Raji (cell line): Measurements from ENCODE around the gene TAF1B.

Experiments
- POLR2A ChIP-seq: IDR thresholded peaks from 2 replicates; pipeline ENCODE4 v1.6.1; 2011; ENCODE audit warnings: low read depth, low read length, control low read depth; ENCODE audit not compliant: insufficient read depth

The TAF1B gene

GRCh38 chr2:9815076-9815475 is 28.2 kb upstream of the TAF1B start:
- TF ChIP-seq POLR2A, result no peak

DNA sequence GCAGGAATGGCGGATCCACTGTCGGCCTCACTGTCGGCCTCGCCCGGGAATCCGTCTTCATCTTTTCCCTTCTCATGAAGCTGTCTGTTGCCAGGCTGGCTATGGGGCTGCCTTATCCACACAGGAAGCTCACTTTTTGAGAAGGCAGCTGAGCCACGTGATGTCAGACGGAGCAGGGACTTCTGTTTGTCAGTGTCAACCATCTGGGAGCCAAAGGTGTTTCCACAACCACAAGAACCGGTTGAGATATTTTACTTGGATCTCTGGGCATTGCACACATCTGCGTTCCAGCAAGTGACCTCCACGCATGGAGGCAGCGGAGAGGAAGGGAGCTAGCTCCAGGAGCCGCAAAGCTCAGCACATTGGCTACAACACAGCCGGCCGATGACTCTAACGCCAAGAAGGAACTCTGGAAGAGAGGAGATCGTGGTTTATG is 27.4 kb upstream of the TAF1B start:
- no peak for TF ChIP-seq POLR2A

DNA sequence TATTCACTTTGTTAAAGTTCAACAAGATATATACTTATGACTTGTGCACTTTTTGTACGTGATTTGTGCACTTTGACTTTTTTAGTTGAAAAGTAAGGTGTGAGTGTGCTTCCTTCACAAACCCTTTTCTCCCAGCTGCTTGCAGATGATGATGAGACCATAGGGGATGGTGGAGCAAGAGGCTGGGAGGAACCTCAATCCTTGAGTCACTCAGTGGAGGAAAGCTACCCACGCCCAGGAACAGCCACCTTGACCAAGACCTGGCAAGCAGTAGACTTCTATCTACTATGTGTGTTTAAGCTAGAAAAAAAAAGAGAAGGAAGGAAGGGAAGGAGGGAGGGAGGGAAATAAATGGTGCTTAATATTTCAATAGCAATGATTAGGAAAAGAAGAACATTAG is 25.2 kb upstream of the TAF1B start:
- no peak for TF ChIP-seq POLR2A

- TF ChIP-seq POLR2A, result no peak
Observed at GRCh38 chr2:9819551-9819950, 23.7 kb upstream of the TAF1B start.

- no peak for TF ChIP-seq POLR2A
Observed at GRCh38 chr2:9820020-9820973, 23.0 kb upstream of the TAF1B start.

GRCh38 chr2:9821805-9822445 is 21.3 kb upstream of the TAF1B start:
- no peak for TF ChIP-seq POLR2A

- no peak for TF ChIP-seq POLR2A
Observed at GRCh38 chr2:9824441-9824840, 18.8 kb upstream of the TAF1B start.

DNA sequence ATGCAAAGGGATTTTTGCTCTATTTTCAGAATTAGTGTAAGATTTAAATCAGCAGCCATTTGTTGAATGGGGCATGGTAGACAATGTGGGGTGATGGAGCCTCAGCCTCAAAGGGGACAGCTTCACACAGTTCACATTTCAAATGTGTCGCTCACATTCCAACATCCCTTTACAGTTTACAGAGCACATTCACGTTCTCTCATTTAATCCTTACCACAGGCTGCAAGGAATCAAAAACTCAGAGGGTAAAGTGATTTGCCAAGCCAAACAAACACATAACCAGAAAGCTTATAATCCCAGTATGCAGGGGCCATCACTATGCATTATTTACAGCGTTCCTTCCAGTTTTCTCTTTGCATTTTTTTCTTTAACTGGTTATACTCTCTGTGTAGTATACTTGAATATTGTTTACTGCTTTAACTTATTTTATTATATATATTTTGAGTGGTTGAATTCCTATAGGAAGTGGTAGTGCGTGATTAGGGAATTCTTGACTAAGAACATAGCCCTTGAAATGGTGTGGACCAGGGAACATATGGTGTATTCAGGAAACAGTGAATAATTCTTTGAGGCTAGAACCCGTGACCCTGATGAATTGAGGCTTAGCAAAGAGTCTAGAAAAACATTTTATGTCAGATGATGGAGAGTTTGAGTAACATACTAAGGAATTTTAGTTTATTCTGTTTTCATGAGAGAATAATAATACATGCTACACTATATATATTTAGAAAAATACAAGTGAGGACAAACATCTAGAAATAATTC is 18.1 kb upstream of the TAF1B start:
- no peak for TF ChIP-seq POLR2A

GRCh38 chr2:9826208-9826607 is 17.1 kb upstream of the TAF1B start:
- TF ChIP-seq POLR2A, result no peak

GRCh38 chr2:9830685-9831410 is 12.4 kb upstream of the TAF1B start:
- no peak for TF ChIP-seq POLR2A

DNA sequence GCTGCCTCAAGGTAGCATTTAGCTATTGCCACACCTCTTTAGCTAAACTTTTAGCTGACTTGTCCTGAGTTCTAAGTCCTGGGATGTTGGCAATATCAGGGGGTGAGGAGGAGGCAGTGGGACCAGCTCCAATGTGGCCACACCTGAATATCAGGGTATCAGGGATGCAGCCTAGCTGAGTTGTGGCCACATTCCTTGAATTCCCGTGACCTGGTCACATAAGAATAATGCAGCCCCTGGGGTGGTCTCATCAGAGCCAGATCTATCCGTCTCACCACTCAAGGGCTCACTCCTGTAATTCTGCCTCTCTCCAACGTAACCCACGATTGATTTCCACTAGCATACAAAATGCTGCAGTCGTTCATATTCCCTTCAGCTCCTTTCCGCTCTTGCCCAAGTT is 11.6 kb upstream of the TAF1B start:
- TF ChIP-seq POLR2A, result no peak

- TF ChIP-seq POLR2A, result no peak
Observed at GRCh38 chr2:9832586-9832985, 10.7 kb upstream of the TAF1B start.

DNA sequence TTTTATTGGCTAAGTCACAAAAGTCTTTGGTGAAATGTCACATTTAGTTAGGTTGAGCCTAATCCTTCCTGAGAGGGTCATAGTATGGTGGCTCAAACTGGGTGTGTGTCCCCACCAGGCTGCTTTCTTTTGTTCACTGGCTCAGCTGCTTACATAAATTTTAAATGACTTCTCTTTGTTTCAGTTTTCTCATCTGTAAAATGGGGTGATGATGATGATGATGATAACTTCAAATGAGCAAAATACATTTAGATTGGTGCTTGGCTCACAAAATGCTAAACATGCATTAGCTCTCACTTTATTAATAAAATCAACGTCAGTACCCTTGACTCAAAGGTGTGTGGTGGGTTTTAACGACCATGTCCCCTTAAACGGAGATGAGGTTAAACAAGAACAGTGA is 7.2 kb upstream of the TAF1B start:
- no peak for TF ChIP-seq POLR2A

DNA sequence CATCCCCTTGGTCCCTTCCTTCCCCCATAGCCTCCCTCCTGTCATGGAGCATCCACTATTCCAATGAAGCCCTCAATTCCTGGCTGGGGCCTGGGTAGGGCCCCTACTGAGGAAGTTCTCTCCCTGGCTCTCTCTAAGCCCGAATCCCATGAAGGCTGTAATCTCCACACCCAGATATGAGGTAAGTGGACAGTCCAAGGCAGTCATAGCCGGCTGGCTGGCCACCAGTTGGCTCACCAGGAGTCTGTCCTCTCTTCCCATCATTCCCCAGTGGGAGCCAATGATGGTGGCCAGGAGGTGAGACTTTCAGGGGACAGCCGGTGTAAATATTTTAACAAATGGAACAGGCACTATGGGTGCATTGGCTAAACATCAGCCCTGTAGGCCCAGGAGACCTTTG is 6.8 kb upstream of the TAF1B start:
- no peak for TF ChIP-seq POLR2A

- TF ChIP-seq POLR2A, result no peak
Observed at GRCh38 chr2:9837451-9837850, 5.8 kb upstream of the TAF1B start.
